ENCODE results near the gene CENPX.

CENPX gene

DNA sequence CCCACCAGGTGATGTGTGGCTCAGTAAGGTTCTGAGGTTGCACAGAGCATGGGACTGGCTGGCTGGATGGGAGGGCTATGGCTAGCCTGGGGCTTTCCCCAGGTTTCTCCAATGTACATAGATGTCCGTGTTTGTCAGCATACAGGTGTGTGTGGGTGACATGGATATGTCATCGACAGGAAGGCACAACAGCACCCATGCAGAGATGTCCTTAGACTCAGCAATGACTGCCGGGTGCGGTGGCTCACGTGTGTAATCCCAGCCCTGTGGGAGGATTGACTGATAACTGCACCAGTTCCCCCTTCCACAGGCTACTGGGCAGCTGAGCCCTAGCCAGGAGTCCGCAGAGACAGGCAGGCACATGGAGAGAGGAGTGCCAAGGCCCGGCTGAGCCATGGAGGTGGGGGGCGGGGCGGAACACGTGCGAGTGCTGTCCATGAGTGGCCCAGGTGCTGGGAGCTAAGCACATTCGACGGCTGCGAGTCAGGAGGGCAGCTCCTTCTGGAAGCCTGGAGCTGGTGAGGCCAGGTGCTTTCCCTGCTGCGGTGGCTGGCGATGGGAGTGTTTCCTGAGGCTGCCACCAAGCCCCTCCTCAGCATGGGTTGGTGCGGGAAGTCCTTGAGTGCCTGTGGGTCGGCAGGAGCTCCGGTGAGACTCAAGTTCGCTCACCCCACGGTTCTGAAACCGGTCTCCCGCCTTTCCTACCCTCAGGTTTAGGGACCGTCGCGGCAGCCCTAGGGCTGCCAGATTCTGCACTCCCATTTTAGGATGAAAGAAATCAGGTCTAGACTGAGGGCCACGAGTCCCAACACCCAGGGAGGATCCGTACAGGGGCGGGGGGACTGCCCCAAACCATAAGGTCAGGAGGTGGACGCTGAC, 46.1 kb downstream of the CENPX start:
- TF ChIP-seq, protein P1, sequence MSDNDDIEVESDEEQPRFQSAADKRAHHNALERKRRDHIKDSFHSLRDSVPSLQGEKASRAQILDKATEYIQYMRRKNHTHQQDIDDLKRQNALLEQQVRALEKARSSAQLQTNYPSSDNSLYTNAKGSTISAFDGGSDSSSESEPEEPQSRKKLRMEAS (IDR thresholded peaks at IDR 0.05), result peak; percentile 89
- TF ChIP-seq CREB1 (IDR thresholded peaks at IDR 0.05; ENCODE audit: low read depth), result no peak

DNA sequence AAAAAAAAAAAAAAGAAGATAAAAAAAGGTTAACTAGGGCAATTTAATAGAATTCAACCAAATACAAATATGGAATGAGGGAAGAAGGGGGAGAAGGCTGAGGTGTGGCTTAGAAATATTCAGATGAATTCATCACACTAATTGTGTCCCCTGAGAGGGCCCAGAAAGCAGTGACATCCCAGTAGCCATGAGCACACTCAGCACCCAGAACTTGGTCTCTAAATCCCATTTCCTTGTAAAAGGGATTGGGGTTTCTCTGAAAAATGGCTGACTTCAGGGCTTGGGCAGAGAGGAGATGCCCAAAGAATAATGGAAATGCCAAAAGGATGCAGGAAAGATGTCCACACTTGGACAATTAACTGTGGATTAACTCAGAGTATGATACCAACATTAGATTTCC, 49.2 kb downstream of the CENPX start:
- TF ChIP-seq ZBTB7A (IDR thresholded peaks at IDR 0.05; ENCODE audit: low read depth), result no peak
- no peak for TF ChIP-seq CREB1 (IDR thresholded peaks at IDR 0.05; ENCODE audit: low read depth)
- no peak for TF ChIP-seq RAD21 (IDR thresholded peaks at IDR 0.05; ENCODE audit: low read depth)
- TF ChIP-seq, protein P1 (IDR thresholded peaks at IDR 0.05), result no peak
- TF ChIP-seq NFIC (IDR thresholded peaks at IDR 0.05), result no peak
- TF ChIP-seq CEBPB (IDR thresholded peaks at IDR 0.05), result no peak
- TF ChIP-seq EP300 (IDR thresholded peaks at IDR 0.05; ENCODE audit: borderline replicate concordance), result no peak
- no peak for TF ChIP-seq REST (IDR thresholded peaks at IDR 0.05; ENCODE audit: low read depth)
- no peak for TF ChIP-seq TAF1 (IDR thresholded peaks at IDR 0.05; ENCODE audit: low read depth)
- no peak for TF ChIP-seq TEAD4 (IDR thresholded peaks at IDR 0.05)
- TF ChIP-seq, protein P2, sequence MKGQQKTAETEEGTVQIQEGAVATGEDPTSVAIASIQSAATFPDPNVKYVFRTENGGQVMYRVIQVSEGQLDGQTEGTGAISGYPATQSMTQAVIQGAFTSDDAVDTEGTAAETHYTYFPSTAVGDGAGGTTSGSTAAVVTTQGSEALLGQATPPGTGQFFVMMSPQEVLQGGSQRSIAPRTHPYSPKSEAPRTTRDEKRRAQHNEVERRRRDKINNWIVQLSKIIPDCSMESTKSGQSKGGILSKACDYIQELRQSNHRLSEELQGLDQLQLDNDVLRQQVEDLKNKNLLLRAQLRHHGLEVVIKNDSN (IDR thresholded peaks at IDR 0.05), result no peak
- TF ChIP-seq FOXM1 (IDR thresholded peaks at IDR 0.05; ENCODE audit: borderline replicate concordance, low read depth), result no peak
- no peak for TF ChIP-seq TCF12 (IDR thresholded peaks at IDR 0.05; ENCODE audit: low read depth)
- TF ChIP-seq YY1 (IDR thresholded peaks at IDR 0.05; ENCODE audit: low read depth), result no peak

GRCh38 chr17:81968850-81969812, 53.5 kb downstream of the CENPX start:
- TF ChIP-seq TAF1 (IDR thresholded peaks at IDR 0.05; ENCODE audit: low read depth) (no peak), FOXM1 (IDR thresholded peaks at IDR 0.05; ENCODE audit: borderline replicate concordance, low read depth) (no peak), EGR1 (IDR thresholded peaks at IDR 0.05) (no peak), TEAD4 (IDR thresholded peaks at IDR 0.05) (no peak), CREB1 (IDR thresholded peaks at IDR 0.05; ENCODE audit: low read depth) (no peak), REST (IDR thresholded peaks at IDR 0.05; ENCODE audit: low read depth) (no peak), CEBPB (IDR thresholded peaks at IDR 0.05) (no peak)
- TF ChIP-seq, protein P1 (IDR thresholded peaks at IDR 0.05), result no peak
- TF ChIP-seq, protein P2 (IDR thresholded peaks at IDR 0.05), result no peak
